Esophagus muscularis mucosa (tissue), 4 donors: ENCODE results near the gene C15orf62. TPM values are rescaled to one million over a fixed set of nuclear protein-coding genes. Genes with fewer than 3 reads are reported as not detected.

Source experiments
- DNase-seq: peaks from one replicate; pipeline ENCODE4 v3.0.0-alpha.2; 2017; ENCODE audit errors: extremely low spot score
- H3K27ac ChIP-seq, 4 donors: fragments of 200-600 bp; sonication (generic); replicated peaks in 1 of 4; 1 replicate in 3 of 4; 2 replicates in 1 of 4; pipeline ENCODE4 v1.5.1; 2016 to 2019; ENCODE audit warnings: mild to moderate bottlenecking in 1 of 4
- H3K27me3 ChIP-seq, 4 donors: fragments of 200-600 bp; sonication (generic); one replicate each; pipeline versions ENCODE4 v1.5.1 to v1.6.0; 2016 to 2019
- H3K36me3 ChIP-seq, 4 donors: fragments of 200-600 bp; sonication (generic); one replicate each; pipeline ENCODE4 v1.5.1; 2016 to 2019
- H3K4me1 ChIP-seq, 4 donors: fragments of 200-600 bp; sonication (generic); one replicate each; pipeline ENCODE4 v1.5.1; 2016 to 2019
- H3K4me3 ChIP-seq, 4 donors: fragments of 200-600 bp; sonication (generic); 1 replicate in 2 of 4; 2 replicates in 2 of 4; pipeline ENCODE4 v1.5.1; 2016 to 2019; ENCODE audit warnings: mild to moderate bottlenecking in 4 of 4, moderate library complexity in 1 of 4
- H3K9me3 ChIP-seq, 4 donors: fragments of 200-600 bp; sonication (generic); 1 replicate in 3 of 4; 2 replicates in 1 of 4; pipeline ENCODE4 v1.5.1; 2016 to 2019
- EP300 ChIP-seq: sonication (generic); formaldehyde crosslinking; IDR thresholded peaks from one replicate; pipeline ENCODE4 v1.6.1; 2017; ENCODE audit warnings: antibody characterized with exemption
- POLR2A ChIP-seq: fragments of 450-650 bp; IDR thresholded peaks from one replicate; pipeline ENCODE4 v1.6.1; 2017; ENCODE audit warnings: antibody characterized with exemption, moderate library complexity, mild to moderate bottlenecking, low read depth
- POLR2AphosphoS5 ChIP-seq, 2 donors: sonication (generic); formaldehyde crosslinking; IDR thresholded peaks; one replicate each; pipeline ENCODE4 v1.6.1; 2017; ENCODE audit warnings: antibody characterized with exemption in 2 of 2
- WGBS: methylation state at CpG from one replicate; pipeline ENCODE4 v1.1.5; 2018; 5-methylcytosine and 5-hydroxymethylcytosine counted together
- intact Hi-C: fragments of 100-400 bp; cut with DNase I; formaldehyde crosslinking; loops from one replicate; pipeline ENCODE4 v1.15.1; 2023
- total RNA-seq, 4 donors: library from RNA; depleted of rRNA; stranded (reverse); fragments of >200 nt; gene quantifications; one replicate each; pipeline versions ENCODE4 v1.1.0 to v1.2.1, GENCODE V29; 2016
- TF ChIP-seq, protein P1 (sequence below), 3 experiments: fragments of 200-600 bp in 2 of 3; fragments of 450-650 bp in 1 of 3; sonication (generic) in 2 of 3; IDR thresholded peaks; one replicate each; pipeline ENCODE4 v1.5.1; 2017 to 2019; ENCODE audit warnings: antibody characterized with exemption in 3 of 3, mild to moderate bottlenecking in 2 of 3, moderate library complexity in 1 of 3

C15orf62 gene
- total RNA-seq, 4 donors from 2014 or later = under 0.01 to 1.1 (median 0.57) TPM; not detected in 1

DNA sequence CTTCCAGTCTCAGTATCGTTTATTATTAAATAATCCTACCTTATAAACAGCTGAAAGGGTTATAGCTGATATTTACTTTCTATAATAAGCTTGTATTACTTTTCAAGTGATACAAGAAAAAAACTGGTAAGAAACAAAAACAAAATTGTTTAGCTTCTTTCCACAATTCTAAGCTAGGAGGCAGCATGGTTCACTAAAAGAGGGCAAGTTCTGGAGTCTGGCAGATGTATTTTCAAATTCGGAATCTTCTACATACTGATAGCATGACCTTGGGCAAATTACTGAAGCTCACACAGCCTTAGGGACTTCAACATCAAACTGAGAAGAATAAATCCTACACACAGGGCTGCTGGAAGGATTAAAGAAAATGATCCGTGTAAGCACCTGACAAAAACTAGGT, 15.4 kb downstream of the C15orf62 start:
- H3K27ac ChIP-seq = no peak overlapping the region
- peaks cover 12 to 18% (median 15%) of the 10 kb centered on the region in 4 donors for H3K4me1 ChIP-seq
- TF ChIP-seq POLR2AphosphoS5 (IDR thresholded peaks at IDR 0.05) (no peak), EP300 (no peak), POLR2A (no peak)
- TF ChIP-seq, protein P1, sequence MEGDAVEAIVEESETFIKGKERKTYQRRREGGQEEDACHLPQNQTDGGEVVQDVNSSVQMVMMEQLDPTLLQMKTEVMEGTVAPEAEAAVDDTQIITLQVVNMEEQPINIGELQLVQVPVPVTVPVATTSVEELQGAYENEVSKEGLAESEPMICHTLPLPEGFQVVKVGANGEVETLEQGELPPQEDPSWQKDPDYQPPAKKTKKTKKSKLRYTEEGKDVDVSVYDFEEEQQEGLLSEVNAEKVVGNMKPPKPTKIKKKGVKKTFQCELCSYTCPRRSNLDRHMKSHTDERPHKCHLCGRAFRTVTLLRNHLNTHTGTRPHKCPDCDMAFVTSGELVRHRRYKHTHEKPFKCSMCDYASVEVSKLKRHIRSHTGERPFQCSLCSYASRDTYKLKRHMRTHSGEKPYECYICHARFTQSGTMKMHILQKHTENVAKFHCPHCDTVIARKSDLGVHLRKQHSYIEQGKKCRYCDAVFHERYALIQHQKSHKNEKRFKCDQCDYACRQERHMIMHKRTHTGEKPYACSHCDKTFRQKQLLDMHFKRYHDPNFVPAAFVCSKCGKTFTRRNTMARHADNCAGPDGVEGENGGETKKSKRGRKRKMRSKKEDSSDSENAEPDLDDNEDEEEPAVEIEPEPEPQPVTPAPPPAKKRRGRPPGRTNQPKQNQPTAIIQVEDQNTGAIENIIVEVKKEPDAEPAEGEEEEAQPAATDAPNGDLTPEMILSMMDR (IDR thresholded peaks at IDR 0.05) = no peak
- H3K27me3 ChIP-seq = no peaks in the 10 kb centered on the region
- H3K36me3 ChIP-seq = peaks cover 0 to 7% (median 6%) of the 10 kb centered on the region in 4 donors
- intact Hi-C loops = no loop called here
- no peak overlapping the region for H3K4me3 ChIP-seq
- no peaks in the 10 kb centered on the region for H3K9me3 ChIP-seq
- DNase-seq = no peak
- WGBS = 84% methylated on average over 3 of the region's 3 CpGs

DNA sequence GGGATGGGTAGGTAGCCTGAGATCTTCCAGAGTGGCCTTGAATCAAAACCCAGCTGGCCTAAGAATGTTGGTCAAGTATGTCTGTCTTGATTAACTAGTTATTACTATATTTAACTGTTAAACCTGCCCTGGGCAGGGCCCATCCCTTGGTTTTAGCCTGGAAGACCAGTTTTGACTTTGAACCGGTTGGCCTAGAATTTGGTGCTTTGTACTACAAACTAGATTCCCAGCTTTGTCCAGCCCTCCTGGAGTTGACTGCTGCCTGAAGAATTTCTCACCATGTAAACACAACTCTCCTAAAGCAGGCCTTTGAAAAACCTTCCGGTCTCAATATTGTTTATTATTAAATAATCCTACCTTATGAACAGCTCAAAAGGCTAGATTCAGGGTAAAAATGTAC, 16.0 kb downstream of the C15orf62 start:
- no peak for DNase-seq
- 82% methylated on average over 2 of the region's 2 CpGs for WGBS
- H3K4me3 ChIP-seq = no peak overlapping the region
- TF ChIP-seq POLR2A = no peak
- TF ChIP-seq EP300 = no peak
- TF ChIP-seq, protein P1 (IDR thresholded peaks at IDR 0.05) = no peak
- no peak for TF ChIP-seq POLR2AphosphoS5 (IDR thresholded peaks at IDR 0.05)
- no peaks in the 10 kb centered on the region for H3K27me3 ChIP-seq
- no peaks in the 10 kb centered on the region for H3K9me3 ChIP-seq
- peaks cover 0 to 12% (median 6%) of the 10 kb centered on the region in 4 donors for H3K36me3 ChIP-seq
- intact Hi-C loops = no loop called here
- H3K4me1 ChIP-seq = peaks cover 12 to 18% (median 15%) of the 10 kb centered on the region in 4 donors
- H3K27ac ChIP-seq = no peak overlapping the region

DNA sequence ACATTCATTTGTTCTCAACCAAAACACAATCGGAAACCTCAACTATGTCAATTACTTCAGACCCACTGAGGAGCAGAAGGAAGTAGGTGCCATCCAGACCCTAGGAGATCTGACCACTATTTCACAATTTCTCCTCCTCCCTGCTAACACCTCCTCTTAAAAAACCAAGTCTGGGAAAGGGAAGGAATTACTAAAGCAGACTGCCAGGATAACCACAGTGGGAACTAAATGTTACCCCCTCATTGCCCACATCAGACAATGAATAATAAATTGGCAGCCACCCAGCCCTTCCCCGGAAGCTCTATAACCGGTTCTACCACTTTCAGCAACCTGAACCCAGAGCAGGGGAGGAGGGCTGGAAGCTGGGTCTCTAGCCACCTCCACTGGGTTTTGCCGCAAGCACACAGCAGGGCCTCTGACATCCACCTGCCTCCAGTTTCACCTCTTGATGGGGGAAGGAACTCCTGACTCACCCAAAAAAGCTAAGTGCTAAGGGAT, 17.6 kb downstream of the C15orf62 start:
- H3K9me3 ChIP-seq = no peaks in the 10 kb centered on the region
- H3K27ac ChIP-seq = no peak overlapping the region
- 35% methylated on average over 4 of the region's 4 CpGs for whole genome bisulfite sequencing
- no peak overlapping the region for H3K4me3 ChIP-seq
- intact Hi-C loops = no loop called here
- TF ChIP-seq POLR2A (no peak), POLR2AphosphoS5 (IDR thresholded peaks at IDR 0.05) (no peak), EP300 (no peak)
- TF ChIP-seq, protein P1 (IDR thresholded peaks at IDR 0.05) = no peak
- H3K36me3 ChIP-seq = peaks cover 0 to 27% (median 18%) of the 10 kb centered on the region in 4 donors
- peaks cover 12 to 18% (median 15%) of the 10 kb centered on the region in 4 donors for H3K4me1 ChIP-seq
- H3K27me3 ChIP-seq = no peaks in the 10 kb centered on the region
- DNase-seq = no peak

DNA sequence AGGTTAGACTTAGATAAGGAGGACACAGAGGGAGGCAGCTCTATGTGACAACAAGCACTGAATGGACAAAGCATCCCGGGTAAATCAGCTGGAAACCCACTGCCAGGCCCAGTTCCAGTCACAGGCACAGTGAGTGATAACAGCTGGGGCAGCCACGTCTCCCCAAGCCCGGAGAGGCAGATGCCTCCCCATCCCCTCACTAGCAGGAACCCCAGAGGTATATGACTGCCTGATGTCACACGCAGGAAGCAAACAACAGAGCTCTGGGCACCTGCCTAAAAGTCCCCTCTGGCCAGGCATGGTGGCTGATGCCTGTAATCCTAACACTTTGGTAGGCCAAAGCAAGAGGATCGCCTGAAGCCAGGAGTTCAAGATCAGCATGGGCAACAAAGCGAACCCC, 18.2 kb downstream of the C15orf62 start:
- TF ChIP-seq POLR2AphosphoS5 (IDR thresholded peaks at IDR 0.05) (no peak), POLR2A (no peak), EP300 (no peak)
- TF ChIP-seq, protein P1 (IDR thresholded peaks at IDR 0.05) = no peak

DNA sequence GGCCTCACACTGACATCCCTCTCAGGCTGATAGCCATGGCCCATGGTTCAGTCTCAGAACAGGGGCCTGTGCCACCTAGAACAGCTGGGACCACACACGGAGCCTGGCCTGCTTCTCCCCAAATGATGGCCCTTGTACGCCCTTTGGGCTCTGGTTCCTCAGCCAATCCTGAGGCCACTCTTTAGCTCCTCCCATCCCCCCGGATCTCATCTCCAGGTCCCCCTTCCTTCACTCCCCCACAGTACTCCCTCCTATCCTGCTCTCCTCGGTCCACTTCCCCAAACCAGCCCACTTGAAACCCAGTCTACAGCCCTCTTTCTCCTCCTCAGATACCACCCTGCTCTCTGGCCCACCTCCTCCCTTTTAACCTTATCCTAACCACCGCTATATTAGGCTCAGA, 19.3 kb downstream of the C15orf62 start:
- peaks cover 0 to 29% (median 16%) of the 10 kb centered on the region in 4 donors for H3K36me3 ChIP-seq
- TF ChIP-seq, protein P1 (IDR thresholded peaks at IDR 0.05) = no peak
- TF ChIP-seq POLR2AphosphoS5 (IDR thresholded peaks at IDR 0.05) (no peak), POLR2A (no peak), EP300 (no peak)
- peaks cover 12 to 28% (median 17%) of the 10 kb centered on the region in 4 donors for H3K4me1 ChIP-seq
- no peak overlapping the region for H3K4me3 ChIP-seq
- no peak overlapping the region for H3K27ac ChIP-seq
- no peaks in the 10 kb centered on the region for H3K27me3 ChIP-seq
- DNase-seq = no peak
- WGBS = 85% methylated on average over 5 of the region's 5 CpGs
- H3K9me3 ChIP-seq = no peaks in the 10 kb centered on the region
- intact Hi-C loops = no loop called here

More for the DNA sequence above, 18.2 kb downstream of the C15orf62 start:
- no peak overlapping the region for H3K27ac ChIP-seq
- no peak overlapping the region for H3K4me3 ChIP-seq
- peaks cover 12 to 18% (median 15%) of the 10 kb centered on the region in 4 donors for H3K4me1 ChIP-seq
- H3K9me3 ChIP-seq = no peaks in the 10 kb centered on the region
- no peak for DNase-seq
- no peaks in the 10 kb centered on the region for H3K27me3 ChIP-seq
- intact Hi-C loops = no loop called here
- WGBS = 65% methylated on average over 6 of the region's 6 CpGs
- H3K36me3 ChIP-seq = peaks cover 0 to 29% (median 19%) of the 10 kb centered on the region in 4 donors
